Measurements from ENCODE around the gene DDN.

Gene DDN

DNA sequence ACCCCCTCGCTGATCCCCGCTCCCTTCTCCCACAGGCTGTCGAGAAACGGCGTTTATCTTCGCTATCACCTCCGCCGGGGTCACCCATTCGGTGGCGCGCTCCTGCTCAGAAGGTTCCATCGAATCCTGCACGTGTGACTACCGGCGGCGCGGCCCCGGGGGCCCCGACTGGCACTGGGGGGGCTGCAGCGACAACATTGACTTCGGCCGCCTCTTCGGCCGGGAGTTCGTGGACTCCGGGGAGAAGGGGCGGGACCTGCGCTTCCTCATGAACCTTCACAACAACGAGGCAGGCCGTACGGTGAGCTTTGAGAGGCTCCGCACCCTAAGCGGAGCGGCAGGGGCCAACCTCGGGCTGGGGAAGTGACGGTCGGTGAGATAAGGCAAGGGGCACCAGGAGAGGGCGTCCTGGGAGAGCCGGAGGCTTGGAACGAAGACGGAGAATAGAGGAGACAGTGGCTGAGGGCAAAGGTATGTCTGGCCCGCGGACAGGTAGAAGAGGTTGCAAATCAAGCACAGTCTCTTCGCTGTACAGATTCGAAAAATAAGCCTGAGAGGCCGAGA is 18.7 kb downstream of the DDN start:
- DNase-seq = peak; percentile 36

DNA sequence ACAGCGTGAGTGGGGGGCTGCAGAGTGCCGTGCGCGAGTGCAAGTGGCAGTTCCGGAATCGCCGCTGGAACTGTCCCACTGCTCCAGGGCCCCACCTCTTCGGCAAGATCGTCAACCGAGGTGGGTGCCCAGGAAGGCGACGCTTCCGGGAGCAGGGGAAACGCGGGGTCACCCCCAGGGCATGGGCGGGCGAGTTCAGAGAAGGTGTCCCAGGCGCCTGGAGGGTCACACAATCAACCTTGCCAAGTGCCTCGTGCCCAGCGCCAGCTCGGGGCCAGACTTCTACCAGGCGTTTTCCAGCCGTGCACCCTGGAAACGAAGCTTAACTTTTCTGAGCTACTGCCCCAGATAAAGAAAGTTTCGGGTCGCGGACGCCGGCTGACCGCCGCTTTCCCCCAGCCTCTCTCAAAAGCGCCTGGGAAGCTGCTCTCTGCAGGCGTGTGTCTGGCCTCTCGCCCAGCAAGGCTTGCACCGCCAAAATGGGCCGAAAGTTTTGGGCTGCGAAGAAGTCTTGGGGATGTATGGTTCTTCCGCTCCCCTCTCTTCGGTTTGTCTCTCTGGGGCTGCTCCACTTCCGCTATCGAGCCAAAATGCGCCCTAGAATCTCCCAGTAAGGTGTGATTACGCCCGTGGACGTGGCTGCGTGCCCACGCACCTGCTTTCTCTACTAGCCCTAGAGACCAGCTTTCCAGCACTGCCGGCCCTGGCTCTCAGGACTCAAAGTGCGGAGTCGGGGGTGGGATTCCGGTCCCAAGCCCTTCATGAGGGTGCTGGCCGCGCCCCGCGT is 19.4 kb downstream of the DDN start:
- no peak for DNase-seq

DNA sequence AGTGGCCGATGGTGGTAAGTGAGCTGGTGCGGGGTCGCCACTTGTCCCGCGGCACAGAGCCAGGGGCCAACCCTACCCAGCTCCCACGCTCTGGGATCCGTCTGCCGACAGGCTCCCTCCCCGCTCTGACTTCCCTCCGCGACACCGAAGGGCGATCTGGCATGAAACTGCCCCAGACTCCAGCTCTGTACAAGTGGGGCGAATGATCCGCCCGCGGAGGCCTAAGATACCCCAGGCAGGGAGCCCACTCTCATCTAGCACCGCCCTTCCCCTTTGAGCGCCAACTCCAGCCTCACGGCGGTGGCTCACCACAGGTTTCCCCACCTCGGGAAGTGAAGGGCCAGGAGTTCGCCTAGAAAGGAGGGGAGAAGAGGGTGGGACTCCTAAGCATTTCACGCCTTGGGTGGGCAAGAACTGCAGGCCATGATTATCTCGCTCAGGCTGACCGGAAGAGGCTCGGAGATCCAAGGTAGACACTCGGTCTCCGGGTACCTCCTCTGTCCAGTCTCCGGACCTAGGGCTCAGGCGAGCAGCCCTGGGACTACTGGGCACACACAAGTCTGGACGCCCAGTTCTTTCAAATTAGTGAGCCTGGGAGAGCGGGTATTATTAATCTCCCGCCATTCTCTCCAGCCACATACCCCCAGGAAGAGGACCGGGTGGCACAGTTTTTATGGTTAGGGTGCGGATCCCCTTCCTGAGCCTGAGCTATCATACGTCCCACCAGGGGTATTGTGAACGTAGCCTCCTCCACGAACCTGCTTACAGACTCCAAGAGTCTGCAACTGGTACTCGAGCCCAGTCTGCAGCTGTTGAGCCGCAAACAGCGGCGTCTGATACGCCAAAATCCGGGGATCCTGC is 20.2 kb downstream of the DDN start:
- no peak for DNase-seq

DNA sequence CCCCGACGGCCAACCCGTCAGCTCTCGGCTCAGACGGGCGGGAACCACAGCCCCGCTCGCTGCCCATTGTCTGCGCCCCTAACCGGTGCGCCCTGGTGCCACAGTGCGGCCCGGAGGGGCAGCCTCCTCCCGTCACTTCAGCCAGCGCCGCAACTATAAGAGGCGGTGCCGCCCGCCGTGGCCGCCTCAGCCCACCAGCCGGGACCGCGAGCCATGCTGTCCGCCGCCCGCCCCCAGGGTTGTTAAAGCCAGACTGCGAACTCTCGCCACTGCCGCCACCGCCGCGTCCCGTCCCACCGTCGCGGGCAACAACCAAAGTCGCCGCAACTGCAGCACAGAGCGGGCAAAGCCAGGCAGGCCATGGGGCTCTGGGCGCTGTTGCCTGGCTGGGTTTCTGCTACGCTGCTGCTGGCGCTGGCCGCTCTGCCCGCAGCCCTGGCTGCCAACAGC is 20.9 kb downstream of the DDN start, which contains the start of gene WNT1:
TSS of gene WNT1 (plus strand) at position 32 of the 450 bp plus-strand sequence. CDS start at position 361, 329 bp downstream.
- DNase-seq = no peak

DNA sequence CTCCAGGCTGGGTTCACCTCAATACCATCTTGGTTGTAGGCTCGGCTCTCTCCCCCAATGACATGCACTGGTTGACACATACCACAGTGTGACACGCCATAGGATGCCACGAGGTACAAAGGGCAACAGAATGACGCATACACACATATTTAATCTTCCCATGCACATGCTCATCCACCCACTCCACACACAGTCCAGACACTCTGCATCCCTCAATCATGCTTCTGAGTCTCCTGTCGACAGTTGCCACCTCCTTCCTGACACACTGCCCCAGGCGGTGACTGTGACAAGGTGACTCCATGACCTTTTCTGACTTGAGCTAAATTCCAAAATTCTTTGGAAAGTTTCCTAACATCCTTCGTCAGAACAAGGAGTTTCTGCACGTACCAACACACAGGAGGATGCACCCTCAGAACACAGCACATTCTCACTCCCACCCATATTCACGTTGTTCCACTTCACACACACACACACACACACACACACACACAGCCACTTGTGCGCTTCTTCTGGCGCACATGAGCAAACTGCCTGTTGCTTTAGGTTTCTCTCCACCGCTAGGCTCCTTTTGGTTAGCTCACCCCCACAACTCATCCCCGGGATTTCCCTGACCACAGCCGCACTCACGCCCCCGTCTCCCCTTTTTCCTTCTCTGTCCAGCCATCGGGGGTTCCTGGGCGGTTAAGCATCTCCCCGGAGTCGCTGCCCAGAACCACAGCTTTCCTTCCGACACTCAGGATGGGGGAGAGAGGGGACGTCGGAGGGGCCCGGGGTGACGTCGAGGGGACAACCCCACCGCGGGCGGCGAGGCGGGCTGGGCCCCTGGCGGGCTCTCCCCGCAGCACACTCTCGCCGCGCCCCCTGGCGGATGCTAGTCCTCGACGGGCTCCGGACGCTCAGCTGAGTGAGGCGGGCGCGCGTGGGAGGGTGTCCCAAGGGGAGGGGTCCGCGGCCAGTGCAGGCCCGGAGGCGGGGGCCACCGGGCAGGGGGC is 21.6 kb downstream of the DDN start:
- peak; percentile 79 for DNase-seq

DNA sequence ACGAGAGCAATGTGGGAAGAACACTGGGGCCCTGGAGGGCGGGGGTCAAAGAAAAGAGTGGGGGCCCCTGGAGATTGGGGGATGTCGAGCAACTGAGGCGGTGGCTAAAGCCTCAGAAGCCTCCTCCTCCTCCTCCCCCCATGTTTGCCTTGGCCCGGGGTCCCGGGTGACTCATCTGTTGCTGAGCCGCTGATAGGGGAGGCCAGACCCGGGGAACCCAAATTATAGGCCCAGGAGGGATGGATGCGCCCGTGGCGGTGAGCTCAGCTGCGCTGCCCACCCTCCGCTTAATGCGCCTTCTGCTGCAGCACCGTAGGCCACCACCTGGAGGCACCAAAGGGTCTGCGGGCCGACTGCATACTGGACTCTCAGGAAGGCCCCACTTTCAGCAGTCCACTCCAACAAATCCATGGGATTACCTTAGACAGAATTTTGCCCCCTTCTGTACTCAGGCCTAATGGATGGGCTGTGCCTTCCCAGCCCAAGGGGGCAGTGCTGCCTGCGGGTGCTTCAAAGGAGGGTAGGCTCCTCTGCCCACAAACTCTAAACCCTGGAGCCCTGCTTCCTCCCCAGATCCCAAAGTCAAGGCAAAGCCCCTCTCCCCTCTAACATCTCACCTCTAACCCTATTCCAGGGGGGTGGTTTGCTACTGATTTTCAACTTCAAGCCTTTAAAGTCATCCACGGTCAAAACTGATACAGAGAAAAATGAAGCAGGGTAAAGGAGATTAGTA is 25.1 kb downstream of the DDN start:
- DNase-seq = peak; percentile 37

DNA sequence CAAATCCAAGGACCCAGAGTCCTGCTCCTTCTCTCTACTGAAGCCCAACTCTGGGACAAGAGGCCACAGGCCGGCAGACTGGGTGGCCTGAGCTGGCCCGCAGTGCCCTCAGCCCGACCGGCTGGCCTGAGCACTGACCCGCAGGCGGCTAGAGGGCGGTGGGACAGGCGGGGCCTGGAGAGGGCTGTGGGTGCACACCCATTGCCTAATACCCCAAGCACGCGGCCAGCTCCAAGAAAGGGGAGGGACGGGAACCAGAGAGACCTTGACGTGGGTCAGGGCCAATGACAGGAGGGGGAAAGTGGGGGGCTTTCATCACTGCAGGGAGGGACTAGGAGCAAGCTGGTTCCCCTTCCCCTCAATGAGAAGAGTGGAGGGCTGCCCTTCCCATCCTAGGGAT is 25.6 kb downstream of the DDN start:
- DNase-seq = no peak

DNA sequence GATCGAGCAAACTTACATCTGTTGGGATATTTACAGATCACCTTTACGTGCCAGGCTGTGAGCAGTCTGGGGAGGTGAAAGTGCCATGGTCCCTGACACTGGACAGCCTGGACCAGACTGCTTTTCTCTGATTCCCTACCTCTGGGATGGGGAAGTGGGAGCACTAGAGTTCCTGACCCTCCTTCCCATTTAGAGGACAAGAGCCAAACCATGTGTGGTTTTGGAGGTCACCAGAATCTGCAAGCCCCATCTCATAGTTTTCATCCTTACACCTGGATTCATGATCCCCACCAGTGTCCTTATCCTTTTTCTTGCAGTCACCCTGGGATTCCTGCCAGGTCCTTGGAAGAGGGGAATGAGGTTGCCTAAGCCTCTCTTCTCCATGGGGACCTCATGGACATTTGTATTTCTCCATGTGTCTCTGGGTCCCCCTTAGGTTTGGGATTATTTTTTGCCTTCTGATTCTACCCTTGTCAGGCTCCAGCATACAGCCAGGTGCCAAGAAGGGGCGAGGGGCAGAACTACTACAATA is 26.2 kb downstream of the DDN start:
- no peak for DNase-seq

DNA sequence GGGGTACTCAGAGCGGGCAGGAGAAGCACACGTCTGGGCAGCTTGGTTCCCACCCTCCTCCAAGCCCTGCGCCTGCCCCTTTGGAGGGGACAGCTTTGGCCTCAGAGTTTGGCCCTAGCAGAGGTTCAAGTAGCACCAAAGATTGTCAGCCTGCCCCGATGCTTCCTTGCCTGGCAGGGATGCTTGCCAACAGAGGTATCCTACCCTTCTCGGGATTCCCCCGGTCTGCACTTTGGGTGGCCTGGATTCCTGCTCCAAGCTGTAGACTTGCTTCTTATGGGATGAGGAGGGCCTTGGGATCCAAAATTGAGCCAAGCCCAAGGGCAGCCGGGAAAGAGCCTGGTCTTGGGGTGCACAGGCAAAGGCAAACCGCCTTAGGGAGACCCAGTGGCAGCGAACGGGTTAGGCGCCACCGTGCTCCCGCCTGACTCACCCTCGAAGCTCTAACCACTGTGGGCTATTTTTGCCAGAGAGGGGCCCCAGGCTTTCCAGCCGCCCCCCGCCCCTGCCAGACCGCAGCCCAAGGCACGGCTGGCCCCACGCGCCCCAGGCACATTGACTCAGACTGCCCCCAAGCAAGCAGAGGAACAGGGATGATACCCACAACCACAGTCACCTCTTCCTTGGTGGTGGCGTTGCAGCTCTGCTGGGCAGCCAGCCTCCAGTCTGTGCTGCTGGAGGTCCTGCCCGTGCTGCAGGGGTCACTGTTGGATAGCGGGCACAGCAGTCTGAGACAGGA is 26.8 kb downstream of the DDN start:
- peak; percentile 38 for DNase-seq

DNA sequence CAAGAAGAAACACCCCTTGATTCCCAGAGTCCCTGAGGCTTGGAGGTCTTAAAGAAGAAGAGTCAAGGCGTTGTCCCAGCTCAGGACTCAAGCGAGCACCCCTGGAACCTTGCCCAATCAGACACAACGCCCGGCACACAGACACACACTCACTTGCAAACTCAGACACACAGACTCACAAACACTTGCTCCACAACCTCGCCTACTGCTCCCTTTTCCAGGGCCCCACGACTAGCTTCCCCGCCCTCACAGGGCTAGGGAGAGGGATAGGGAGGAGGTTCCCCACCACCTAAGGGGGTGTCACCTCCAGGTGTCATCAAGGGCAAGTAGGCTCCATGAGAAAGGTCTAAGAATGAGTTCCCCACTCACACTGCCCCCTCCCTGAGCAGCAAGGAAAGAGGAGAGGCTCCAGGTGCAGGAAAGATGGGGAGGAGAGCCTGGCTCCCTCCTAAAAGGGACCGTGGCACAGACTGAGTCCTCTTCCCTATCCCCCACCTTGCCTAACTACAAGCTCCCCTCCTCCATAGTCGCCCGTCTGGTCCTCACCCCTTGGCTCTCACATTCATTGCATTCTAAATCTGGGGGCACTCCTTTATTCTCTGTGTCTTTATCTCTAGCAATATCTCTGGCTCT is 28.4 kb downstream of the DDN start:
- DNase-seq = no peak

DNA sequence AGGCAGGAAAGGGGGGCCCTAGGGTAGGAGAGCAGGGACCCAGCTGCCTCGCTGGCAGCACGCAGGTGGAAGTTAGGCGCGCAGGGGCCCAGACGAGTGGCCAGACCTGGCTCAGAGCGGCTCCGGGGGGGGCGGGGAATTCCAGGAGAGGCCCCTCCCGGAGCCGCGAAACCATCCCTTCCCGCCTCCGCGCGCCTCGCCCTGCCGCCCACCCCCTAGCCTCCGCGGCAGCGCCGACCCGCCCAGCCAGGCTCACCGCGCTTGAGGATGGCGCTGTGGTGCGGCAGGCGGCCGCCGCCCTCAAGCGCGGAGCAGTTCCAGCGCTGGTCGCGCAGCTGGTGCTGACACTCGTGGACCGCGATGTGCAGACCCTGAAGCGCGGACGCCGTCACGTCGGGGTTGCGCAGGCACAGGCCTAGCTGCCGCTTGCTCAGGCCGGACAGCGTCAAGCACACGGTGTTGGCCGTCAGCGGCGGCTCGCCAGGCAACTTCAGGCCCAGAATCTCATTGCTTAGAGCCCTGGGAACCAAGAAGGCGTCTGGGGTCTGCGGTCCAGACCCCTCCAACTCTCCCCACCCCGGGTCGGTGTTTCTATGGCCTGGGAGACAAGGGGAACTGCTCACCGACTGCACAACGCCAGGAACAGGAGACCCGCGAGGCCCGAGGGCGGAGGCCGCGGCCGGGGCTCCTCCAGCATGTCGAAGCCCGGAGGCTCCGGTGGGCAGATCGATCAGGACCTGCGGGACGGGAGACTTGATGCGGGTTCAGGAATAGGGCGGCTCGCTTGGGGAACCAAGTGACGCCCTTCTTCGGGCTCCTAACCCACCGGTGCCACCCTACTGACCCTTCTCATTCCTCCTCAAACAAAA is 29.1 kb downstream of the DDN start:
- no peak for DNase-seq

DNA sequence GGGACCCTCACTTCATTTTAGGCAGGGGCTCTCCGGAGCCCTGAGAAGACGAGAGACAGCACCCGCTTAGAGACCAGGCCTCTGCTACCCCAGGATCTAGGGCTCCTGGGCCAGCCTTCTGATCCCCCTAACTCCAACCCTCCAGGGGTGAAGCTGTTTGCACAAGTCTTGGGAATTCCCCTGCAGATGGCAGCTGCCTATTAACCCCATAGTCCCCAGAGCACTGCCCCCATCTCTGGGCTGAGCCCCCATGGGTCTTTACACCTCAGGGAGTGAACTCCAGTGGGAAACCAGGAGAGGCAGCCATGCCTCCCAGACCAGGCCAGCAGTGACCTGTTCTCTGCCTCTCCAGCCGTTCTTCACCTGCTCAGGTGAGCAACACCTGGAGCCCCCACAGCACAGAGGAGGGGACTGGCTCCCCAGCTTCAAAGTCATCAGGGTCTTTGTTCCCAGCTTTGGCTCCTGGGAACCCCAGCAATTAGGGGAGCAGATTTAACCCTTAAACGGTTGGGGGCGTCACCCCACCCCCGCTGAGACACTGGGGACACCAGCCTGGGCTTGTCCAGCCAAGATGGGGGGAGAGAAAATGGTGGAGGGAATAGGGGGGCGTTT is 29.9 kb downstream of the DDN start:
- DNase-seq = no peak

DNA sequence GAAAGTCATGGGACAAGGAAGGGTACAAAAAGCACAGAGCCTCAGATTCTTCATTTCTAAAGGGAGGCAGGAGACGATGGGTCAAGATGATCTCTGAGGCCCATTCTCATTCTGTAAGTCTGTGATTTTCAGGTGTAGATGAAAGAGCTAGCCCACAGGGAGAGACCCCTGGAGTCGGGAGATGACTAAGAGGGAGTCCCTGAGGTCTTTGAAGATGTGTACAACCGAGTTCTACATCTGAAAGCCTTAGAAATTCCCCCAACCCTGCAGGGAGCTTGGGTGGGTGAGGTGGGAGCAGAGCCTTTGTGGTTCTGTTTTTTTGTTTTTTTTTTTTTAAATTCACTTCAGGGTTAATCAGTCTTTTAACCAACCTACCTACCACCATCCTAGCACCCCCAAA is 30.7 kb downstream of the DDN start:
- DNase-seq = no peak

DNA sequence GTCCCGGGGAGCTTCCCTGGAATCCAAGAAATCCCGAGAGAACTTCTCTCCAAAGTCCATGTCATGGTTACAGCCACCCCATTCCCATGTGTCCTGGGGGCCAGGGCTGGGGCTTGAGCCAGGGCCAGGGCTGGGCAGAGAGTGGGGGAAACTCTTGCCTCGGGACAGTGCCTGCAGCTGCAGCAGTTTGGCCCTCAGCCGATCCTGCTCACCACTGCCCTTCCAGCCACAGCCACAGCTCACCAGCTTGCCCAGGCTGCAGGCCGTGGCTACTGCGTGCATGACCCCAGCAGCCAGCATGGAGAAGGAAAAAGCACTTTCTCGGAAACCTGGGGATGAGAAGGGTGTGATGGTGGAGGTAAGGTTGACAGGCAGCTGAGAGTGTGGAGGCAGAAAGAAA is 31.2 kb downstream of the DDN start:
- DNase-seq = no peak

DNA sequence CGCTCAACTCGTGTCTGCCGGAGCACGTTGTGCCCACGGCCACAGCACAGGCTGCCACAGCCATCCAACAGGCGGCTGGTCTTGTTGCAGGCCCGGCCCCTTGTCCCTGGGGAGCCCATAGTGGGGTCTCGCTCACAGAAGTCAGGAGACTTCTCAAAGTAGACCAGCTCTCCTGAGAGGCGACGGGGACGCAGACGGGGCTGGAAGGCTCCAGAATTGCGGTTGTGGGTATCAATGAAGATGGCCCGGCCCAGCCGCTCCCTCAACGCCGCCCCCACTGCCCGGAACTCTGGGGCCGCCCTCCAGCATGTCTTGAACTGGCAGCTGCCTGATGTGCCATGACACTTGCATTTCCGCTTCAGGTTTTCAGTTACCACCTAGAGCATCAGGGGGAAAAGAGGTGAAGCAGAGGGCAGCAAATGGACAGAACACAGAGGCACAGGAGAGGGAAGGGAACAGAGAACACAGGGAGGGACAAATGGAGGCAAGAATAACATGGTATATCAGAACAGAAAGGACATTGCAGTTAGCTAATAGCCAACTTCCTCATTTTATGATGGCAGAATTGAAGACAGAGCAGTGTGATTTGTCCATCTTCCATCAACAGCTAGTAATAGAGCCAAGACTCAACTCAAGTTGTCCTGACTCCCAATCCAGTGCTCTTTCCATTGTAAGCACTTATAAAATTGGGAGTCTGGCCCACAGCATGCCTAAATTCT is 32.8 kb downstream of the DDN start:
- no peak for DNase-seq

DNA sequence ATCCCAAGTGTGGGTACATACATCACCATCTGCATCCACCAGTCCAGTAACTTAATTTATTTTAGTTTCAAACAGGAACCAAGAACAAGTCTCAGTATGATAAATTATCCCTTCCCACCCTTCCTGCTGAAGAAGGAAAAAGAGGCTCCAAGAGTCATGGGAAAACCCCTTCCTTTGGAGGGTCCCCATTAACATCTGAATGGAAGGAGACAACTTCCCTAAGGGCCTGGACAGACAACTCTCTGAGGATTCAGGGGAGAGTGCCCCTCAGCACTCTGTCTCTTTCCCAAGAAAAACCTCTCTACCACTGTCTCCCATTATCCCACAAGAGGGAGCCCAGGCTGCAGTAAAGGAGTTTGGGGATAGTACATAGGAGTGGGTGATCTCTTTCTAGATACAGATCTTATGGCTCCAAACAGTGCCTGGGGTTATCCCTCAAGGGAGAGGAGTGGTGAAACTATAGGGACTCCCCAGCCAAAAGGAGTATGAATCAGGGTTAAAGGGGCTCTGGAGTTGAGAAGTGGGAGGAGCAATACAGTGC is 33.8 kb downstream of the DDN start:
- DNase-seq = no peak

DNA sequence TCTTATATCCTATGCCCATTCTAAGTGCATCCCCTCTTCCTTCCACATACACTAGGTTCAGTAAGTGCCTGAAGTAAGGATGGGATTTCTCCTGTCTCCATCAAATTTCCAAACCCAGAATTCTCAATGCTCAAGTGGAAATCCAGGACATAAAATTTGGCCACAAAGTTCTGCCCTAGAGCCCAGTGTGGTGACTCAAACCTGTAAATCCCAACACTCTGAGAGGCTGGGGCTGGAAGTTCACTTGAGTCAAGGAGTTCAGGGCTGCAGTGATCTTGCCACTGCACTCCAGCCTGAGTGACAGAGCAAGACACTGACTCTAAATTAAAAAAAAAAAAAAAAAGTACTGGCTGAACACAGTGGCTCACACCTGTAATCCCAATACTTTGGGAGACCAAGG is 37.4 kb downstream of the DDN start:
- DNase-seq = no peak

DNA sequence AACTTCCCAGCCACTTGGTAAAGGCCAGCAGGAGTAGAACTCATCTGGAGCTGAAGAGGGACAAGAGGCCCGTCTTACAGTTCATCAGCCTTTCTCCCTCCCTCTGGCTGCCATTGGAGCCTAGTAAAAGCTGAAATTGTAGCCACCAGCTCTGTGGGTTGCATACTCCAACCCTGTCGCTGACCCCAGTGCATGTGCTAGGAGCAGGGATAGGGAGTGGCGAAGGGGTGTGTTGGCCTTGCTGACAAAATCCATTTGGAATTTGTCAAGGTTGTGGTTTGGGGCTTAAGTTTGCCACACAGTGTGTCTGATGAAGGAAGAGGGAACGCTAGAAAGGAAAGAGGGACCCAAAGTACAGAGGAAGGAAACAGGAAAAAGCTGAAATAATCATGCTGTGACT is 37.8 kb downstream of the DDN start:
- no peak for DNase-seq
